DOHH2 (cell line): ENCODE results near the gene HDAC4.

Source experiments
- H3F3A ChIP-seq: fragments of 200-600 bp; sonication (generic), shearing (Covaris generic); 2 replicates; pipeline ENCODE4 v1.6.0; 2016; ENCODE audit warnings: antibody characterized with exemption, mild to moderate bottlenecking; ENCODE audit not compliant: control insufficient read depth, insufficient read depth
- H3K27ac ChIP-seq: fragments of 200-600 bp; sonication (generic); 2 replicates; pipeline ENCODE4 v1.5.1; 2014; ENCODE audit warnings: low read depth, mild to moderate bottlenecking, low read length, moderate library complexity
- H3K27me3 ChIP-seq: fragments of 200-600 bp; sonication (generic); 2 replicates; pipeline ENCODE4 v1.6.1; 2014; ENCODE audit warnings: mild to moderate bottlenecking, low read length, mixed read lengths; ENCODE audit not compliant: control insufficient read depth
- H3K36me3 ChIP-seq: fragments of 200-600 bp; sonication (generic); 2 replicates; pipeline ENCODE4 v1.6.1; 2014; ENCODE audit warnings: mild to moderate bottlenecking, low read length, moderate library complexity, mixed read lengths; ENCODE audit not compliant: control insufficient read depth
- H3K4me1 ChIP-seq: fragments of 200-600 bp; sonication (generic); 2 replicates; pipeline ENCODE4 v1.6.1; 2014; ENCODE audit warnings: mild to moderate bottlenecking, low read length, mixed read lengths; ENCODE audit not compliant: control insufficient read depth
- H3K4me2 ChIP-seq: fragments of 200-600 bp; sonication (generic); 2 replicates; pipeline ENCODE4 v1.6.0; 2014; ENCODE audit warnings: mild to moderate bottlenecking, low read length, moderate library complexity
- H3K4me3 ChIP-seq: fragments of 200-600 bp; sonication (generic); 2 replicates; pipeline ENCODE4 v1.5.1; 2014; ENCODE audit warnings: mild to moderate bottlenecking, low read length, mixed read lengths
- H3K79me2 ChIP-seq: fragments of 200-600 bp; sonication (generic); 2 replicates; pipeline ENCODE4 v1.6.1; 2014; ENCODE audit warnings: mild to moderate bottlenecking, low read length, mixed read lengths; ENCODE audit not compliant: control insufficient read depth
- H3K9me2 ChIP-seq: fragments of 200-600 bp; sonication (generic); replicated peaks from 2 replicates; pipeline ENCODE4 v1.6.1; 2014; ENCODE audit warnings: mild to moderate bottlenecking, low read length, mixed read lengths; ENCODE audit not compliant: control insufficient read depth
- H3K9me3 ChIP-seq: fragments of 200-600 bp; sonication (generic); 2 replicates; pipeline ENCODE4 v1.6.1; 2014; ENCODE audit warnings: antibody characterized with exemption, low read length, mixed read lengths; ENCODE audit not compliant: control insufficient read depth, insufficient read depth
- H4K20me1 ChIP-seq: fragments of 200-600 bp; sonication (generic); 2 replicates; pipeline ENCODE4 v1.6.0; 2014; ENCODE audit warnings: low read depth, mild to moderate bottlenecking, antibody characterized with exemption, low read length, moderate library complexity; ENCODE audit not compliant: control insufficient read depth, insufficient read depth
- CTCF ChIP-seq: fragments of 200-600 bp; sonication (generic); IDR thresholded peaks from one replicate; pipeline ENCODE4 v1.5.1; 2014; ENCODE audit warnings: antibody characterized with exemption, mild to moderate bottlenecking, low read depth, low read length; ENCODE audit not compliant: poor library complexity, severe bottlenecking
- EZH2phosphoT487 ChIP-seq: fragments of 200-600 bp; sonication (generic); IDR thresholded peaks from 2 replicates; pipeline ENCODE4 v1.6.1; 2017; ENCODE audit warnings: borderline replicate concordance, mild to moderate bottlenecking, antibody characterized with exemption, low read length, moderate library complexity, mixed read lengths

HDAC4 gene

GRCh38 chr2:239368906-239369552 is 31.8 kb downstream of the HDAC4 start:
- peaks cover 28% of the 10 kb centered on the region for H3K4me1 ChIP-seq
- no peaks in the 10 kb centered on the region for H3F3A ChIP-seq
- peaks cover 24% of the 10 kb centered on the region for H4K20me1 ChIP-seq
- peak overlapping the region; percentile 51 for H3K4me2 ChIP-seq
- no peak overlapping the region for H3K27ac ChIP-seq
- no peaks in the 10 kb centered on the region for H3K9me3 ChIP-seq
- TF ChIP-seq EZH2phosphoT487: no peak
- TF ChIP-seq CTCF: no peak
- no peaks in the 10 kb centered on the region for H3K79me2 ChIP-seq
- no peak overlapping the region for H3K4me3 ChIP-seq
- no peaks in the 10 kb centered on the region for H3K27me3 ChIP-seq
- no peaks in the 10 kb centered on the region for H3K9me2 ChIP-seq
- H3K36me3 ChIP-seq: no peaks in the 10 kb centered on the region

GRCh38 chr2:239368321-239368720 is 32.5 kb downstream of the HDAC4 start:
- Histone ChIP-seq H3K4me1 (peaks cover 28% of the 10 kb centered on the region), H3K9me2 (no peaks in the 10 kb centered on the region), H3K9me3 (no peaks in the 10 kb centered on the region), H4K20me1 (peaks cover 24% of the 10 kb centered on the region), H3K27ac (no peak overlapping the region), H3K4me3 (no peak overlapping the region), H3F3A (no peaks in the 10 kb centered on the region), H3K36me3 (no peaks in the 10 kb centered on the region), H3K4me2 (no peak overlapping the region), H3K27me3 (no peaks in the 10 kb centered on the region), H3K79me2 (no peaks in the 10 kb centered on the region)
- TF ChIP-seq CTCF: no peak
- TF ChIP-seq EZH2phosphoT487: no peak

- Histone ChIP-seq H3K4me2 (no peak overlapping the region), H3K9me2 (no peaks in the 10 kb centered on the region), H3K9me3 (no peaks in the 10 kb centered on the region), H3F3A (no peaks in the 10 kb centered on the region), H3K4me3 (no peak overlapping the region), H4K20me1 (peaks cover 24% of the 10 kb centered on the region), H3K36me3 (no peaks in the 10 kb centered on the region), H3K4me1 (peaks cover 28% of the 10 kb centered on the region), H3K27me3 (no peaks in the 10 kb centered on the region), H3K79me2 (no peaks in the 10 kb centered on the region), H3K27ac (no peak overlapping the region)
- TF ChIP-seq CTCF: no peak
- no peak for TF ChIP-seq EZH2phosphoT487
Observed at GRCh38 chr2:239366740-239367139, 34.1 kb downstream of the HDAC4 start.
